WTC11 (cell line): ENCODE results near the gene ZMIZ1.

Experiments used
- ATF1 ChIP-seq: sonication (generic); formaldehyde crosslinking; IDR thresholded peaks from 2 replicates; pipeline ENCODE4 v1.8.1; 2023; ENCODE audit warnings: mild to moderate bottlenecking, moderate library complexity, missing genetic modification reagents
- CREM ChIP-seq: sonication (generic); formaldehyde crosslinking; IDR thresholded peaks from 2 replicates; pipeline ENCODE4 v1.8.1; 2022; ENCODE audit warnings: mild to moderate bottlenecking, missing genetic modification reagents, moderate library complexity
- CTCF ChIP-seq: fragments of 200-600 bp; IDR thresholded peaks from 2 replicates; pipeline ENCODE4 v1.8.0; 2022; ENCODE audit warnings: antibody characterized with exemption
- HMGA2 ChIP-seq: fragments of 250-450 bp; sonication (Bioruptor Pico); IDR thresholded peaks from 2 replicates; pipeline ENCODE4 v1.4.0; 2021; ENCODE audit warnings: mild to moderate bottlenecking, moderate library complexity
- MAX ChIP-seq: sonication (generic); formaldehyde crosslinking; IDR thresholded peaks from 2 replicates; pipeline ENCODE4 v1.8.0; 2022; ENCODE audit warnings: mild to moderate bottlenecking, missing genetic modification reagents
- NR2C2 ChIP-seq: sonication (generic); formaldehyde crosslinking; IDR thresholded peaks from 2 replicates; pipeline ENCODE4 v1.8.0; 2022; ENCODE audit warnings: mild to moderate bottlenecking, missing genetic modification reagents
- PRDM15 ChIP-seq: sonication (generic); formaldehyde crosslinking; IDR thresholded peaks from 2 replicates; pipeline ENCODE4 v1.8.0; 2022; ENCODE audit warnings: missing genetic modification reagents
- PREB ChIP-seq: sonication (generic); formaldehyde crosslinking; IDR thresholded peaks from 2 replicates; pipeline ENCODE4 v1.8.1; 2022; ENCODE audit warnings: mild to moderate bottlenecking, missing genetic modification reagents, moderate library complexity, borderline replicate concordance
- PRRX2 ChIP-seq: fragments of 250-450 bp; sonication (Bioruptor Pico); IDR thresholded peaks from 2 replicates; pipeline ENCODE4 v1.8.0; 2021; ENCODE audit warnings: mild to moderate bottlenecking
- ZNF263 ChIP-seq: sonication (generic); formaldehyde crosslinking; IDR thresholded peaks from 2 replicates; pipeline ENCODE4 v1.8.1; 2022; ENCODE audit warnings: low read depth, mild to moderate bottlenecking, moderate library complexity, missing genetic modification reagents
- ZNF512 ChIP-seq: sonication (generic); formaldehyde crosslinking; IDR thresholded peaks from 2 replicates; pipeline ENCODE4 v1.8.1; 2022; ENCODE audit warnings: missing genetic modification reagents, borderline replicate concordance
- ZNF532 ChIP-seq: fragments of 250-450 bp; sonication (Bioruptor Pico); IDR thresholded peaks from 2 replicates; pipeline ENCODE4 v1.9.0; 2021; ENCODE audit warnings: mild to moderate bottlenecking, borderline replicate concordance

- TF ChIP-seq ZNF532 (CRISPR knock-in tag) (no peak), CTCF (no peak), MAX (CRISPR knock-in tag) (no peak), NR2C2 (CRISPR knock-in tag) (no peak), HMGA2 (CRISPR knock-in tag) (no peak), ZNF512 (CRISPR knock-in tag) (no peak), ATF1 (CRISPR knock-in tag) (no peak), PRDM15 (CRISPR knock-in tag) (no peak), CREM (no peak), PREB (CRISPR knock-in tag) (no peak), PRRX2 (CRISPR knock-in tag) (no peak), ZNF263 (CRISPR knock-in tag) (no peak)
These were observed 201.9 kb downstream of the ZMIZ1 start for GRCh38 chr10:79270466-79271246.
